ENCODE results near the gene CTLA4. TPM values are rescaled to one million over a fixed set of nuclear protein-coding genes. Genes with fewer than 3 reads are reported as not detected.

CTLA4 gene
- total and polyA plus RNA-seq, 2 of the 4 experiments (the other 2 are of a cell fraction): not detected

DNA sequence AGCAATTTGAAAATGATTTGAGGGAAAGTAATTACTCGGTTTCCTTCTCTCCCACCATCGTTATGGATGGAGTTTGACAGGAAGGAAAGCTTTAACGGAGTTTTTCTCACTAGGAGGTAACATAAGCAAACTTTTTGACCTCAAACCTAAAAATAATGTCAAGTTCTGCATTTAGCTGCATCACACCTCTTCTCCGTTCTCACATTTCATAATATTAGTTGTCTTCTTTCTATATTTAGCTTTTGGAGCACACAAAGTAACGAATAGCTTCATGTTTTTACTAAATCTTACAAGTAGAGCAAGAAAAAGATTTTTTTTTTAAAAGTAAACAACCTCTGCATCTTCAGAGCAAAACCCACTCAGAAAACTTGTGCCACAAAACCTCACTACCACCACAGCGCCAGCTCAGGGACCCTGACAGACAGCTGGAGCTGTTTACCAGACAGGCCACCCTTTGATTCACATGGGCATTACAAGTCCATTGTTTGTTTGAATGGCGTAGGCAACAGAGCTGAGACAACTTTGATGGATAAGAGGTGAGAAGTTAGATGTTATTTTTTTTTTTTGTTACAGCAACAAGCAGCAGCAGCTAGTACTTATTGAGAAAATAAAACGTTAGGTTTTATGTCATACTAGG lies 47.1 kb downstream of the CTLA4 start:
- POLR2A ChIA-PET (ENCODE audit: unreplicated experiment): no interaction called here
- H2BK5ac ChIP-seq (ENCODE audit: low read depth, low read length, poor library complexity, severe bottlenecking): no peak overlapping the region
- H2BK120ac ChIP-seq (ENCODE audit: low read depth, low read length): no peak overlapping the region
- no peaks in the 10 kb centered on the region for H3K9me1 ChIP-seq (ENCODE audit: insufficient read depth, low read length)
- no peak overlapping the region for H3K4me2 ChIP-seq (ENCODE audit: low read depth, low read length)
- CTCF ChIA-PET: interaction anchor here (0.7 kb wide), 2 partner anchors 11 to 243 kb away, joined by 3 to 4 read pairs; no protein-coding TSS in a partner anchor
- DNase-seq: no peak
- no peak for ATAC-seq (ENCODE audit: low read depth)
- no TSS peak for BruUV-seq (replicated peaks)
- H3K36me3 ChIP-seq (ENCODE audit: control insufficient read depth, insufficient read depth, low read length): no peaks in the 10 kb centered on the region
- H2BK15ac ChIP-seq (ENCODE audit: low read depth, low read length): no peak overlapping the region
- in situ Hi-C loops (cut with MboI; ENCODE audit: low sequenced_read_pairs): loop anchor here (25.0 kb wide), 1 partner anchor 1327 kb away; no protein-coding TSS in a partner anchor
- H2AK5ac ChIP-seq (ENCODE audit: low read depth, low read length): no peak overlapping the region
- H3K9ac ChIP-seq (ENCODE audit: low read depth, low read length): no peak overlapping the region
- no peak overlapping the region for H3K4me3 ChIP-seq (ENCODE audit: insufficient read depth, low read depth, low read length)
- H3K56ac ChIP-seq (ENCODE audit: extremely low read depth, insufficient read depth, low read length): no peak overlapping the region
- no peak overlapping the region for H3K4ac ChIP-seq (ENCODE audit: low read depth, low read length)
- H3K9me3 ChIP-seq (ENCODE audit: control insufficient read depth, insufficient read depth, low read length): no peaks in the 10 kb centered on the region
- no peaks in the 10 kb centered on the region for H3K4me1 ChIP-seq (ENCODE audit: control insufficient read depth, insufficient read depth, low read length)
- no peaks in the 10 kb centered on the region for H4K20me1 ChIP-seq (ENCODE audit: insufficient read depth, low read length)
- no peak overlapping the region for H3K27ac ChIP-seq (ENCODE audit: insufficient read depth, low read length)
- no peak overlapping the region for H2AFZ ChIP-seq (replicated peaks; ENCODE audit: low read length, poor library complexity)
- H4K8ac ChIP-seq (ENCODE audit: low read depth in 2 of 2, low read length in 2 of 2): no peak overlapping the region
- H3K14ac ChIP-seq (replicated peaks; ENCODE audit: low read depth, low read length): no peak overlapping the region
- H3K79me1 ChIP-seq (ENCODE audit: low read depth in 1 of 2, low read length in 2 of 2): no peaks in the 10 kb centered on the region
- H4K5ac ChIP-seq (ENCODE audit: low read depth, low read length): no peak overlapping the region
- no peak overlapping the region for H3K23ac ChIP-seq (ENCODE audit: low read depth, low read length)
- peaks cover 16% of the 10 kb centered on the region for H3K27me3 ChIP-seq (ENCODE audit: control insufficient read depth, insufficient read depth, low read length)
- no CpG with 5 or more reads among the region's 8 CpGs for WGBS, 2 experiments (ENCODE audit: extremely low coverage in 2 of 2, insufficient read length in 1 of 2)
- intact Hi-C loops (cut with micrococcal nuclease): no loop called here
- no peak for TF ChIP-seq CEBPB (IDR thresholded peaks at IDR 0.05; ENCODE audit: low read depth, low read length)
- no peak for TF ChIP-seq SMC3 (IDR thresholded peaks at IDR 0.05; ENCODE audit: low read depth, low read length)
- TF ChIP-seq NFE2L2 (IDR thresholded peaks at IDR 0.05; ENCODE audit: low read depth, low read length): no peak
- no peak for TF ChIP-seq CTCF (conservative IDR thresholded peaks at IDR 0.05; ENCODE audit: low read depth, low read length)
- TF ChIP-seq, protein P1, sequence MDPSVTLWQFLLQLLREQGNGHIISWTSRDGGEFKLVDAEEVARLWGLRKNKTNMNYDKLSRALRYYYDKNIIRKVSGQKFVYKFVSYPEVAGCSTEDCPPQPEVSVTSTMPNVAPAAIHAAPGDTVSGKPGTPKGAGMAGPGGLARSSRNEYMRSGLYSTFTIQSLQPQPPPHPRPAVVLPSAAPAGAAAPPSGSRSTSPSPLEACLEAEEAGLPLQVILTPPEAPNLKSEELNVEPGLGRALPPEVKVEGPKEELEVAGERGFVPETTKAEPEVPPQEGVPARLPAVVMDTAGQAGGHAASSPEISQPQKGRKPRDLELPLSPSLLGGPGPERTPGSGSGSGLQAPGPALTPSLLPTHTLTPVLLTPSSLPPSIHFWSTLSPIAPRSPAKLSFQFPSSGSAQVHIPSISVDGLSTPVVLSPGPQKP (IDR thresholded peaks at IDR 0.05; ENCODE audit: borderline replicate concordance, low read depth, low read length): no peak
- no peak for TF ChIP-seq BHLHE40 (IDR thresholded peaks at IDR 0.05; ENCODE audit: low read depth, low read length)
- no peak for TF ChIP-seq RCOR1 (IDR thresholded peaks at IDR 0.05; ENCODE audit: insufficient replicate concordance, low read length)
- TF ChIP-seq, protein P2, sequence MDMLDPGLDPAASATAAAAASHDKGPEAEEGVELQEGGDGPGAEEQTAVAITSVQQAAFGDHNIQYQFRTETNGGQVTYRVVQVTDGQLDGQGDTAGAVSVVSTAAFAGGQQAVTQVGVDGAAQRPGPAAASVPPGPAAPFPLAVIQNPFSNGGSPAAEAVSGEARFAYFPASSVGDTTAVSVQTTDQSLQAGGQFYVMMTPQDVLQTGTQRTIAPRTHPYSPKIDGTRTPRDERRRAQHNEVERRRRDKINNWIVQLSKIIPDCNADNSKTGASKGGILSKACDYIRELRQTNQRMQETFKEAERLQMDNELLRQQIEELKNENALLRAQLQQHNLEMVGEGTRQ (IDR thresholded peaks at IDR 0.05; ENCODE audit: low read depth, low read length): no peak
- no peak for TF ChIP-seq RFX5 (IDR thresholded peaks at IDR 0.05; ENCODE audit: low read depth, low read length)
- TF ChIP-seq RAD21 (IDR thresholded peaks at IDR 0.05; ENCODE audit: low read length): no peak
- no peak for TF ChIP-seq POLR2A (IDR thresholded peaks at IDR 0.05; ENCODE audit: low read depth, low read length)
- TF ChIP-seq MXI1 (IDR thresholded peaks at IDR 0.05; ENCODE audit: borderline replicate concordance, low read depth, low read length): no peak
- TF ChIP-seq CHD1 (IDR thresholded peaks at IDR 0.05; ENCODE audit: low read depth, low read length): no peak
- no peak for TF ChIP-seq MAFK (IDR thresholded peaks at IDR 0.05; ENCODE audit: low read depth, low read length)
- no peak for TF ChIP-seq MAZ (IDR thresholded peaks at IDR 0.05; ENCODE audit: borderline replicate concordance, low read depth, low read length)
- TF ChIP-seq FOS (IDR thresholded peaks at IDR 0.05; ENCODE audit: low read depth, low read length): no peak
- dilution Hi-C loops (cut with HindIII; ENCODE audit: low sequenced_read_pairs, unreplicated experiment): no loop called here
- no peak overlapping the region for H4K91ac ChIP-seq (ENCODE audit: insufficient read depth, low read depth, low read length)
- H3K18ac ChIP-seq (ENCODE audit: low read depth, low read length): no peak overlapping the region
- no peak overlapping the region for H2BK20ac ChIP-seq (ENCODE audit: low read depth, low read length)
- H2AK9ac ChIP-seq (replicated peaks; ENCODE audit: low read depth, low read length, poor library complexity): no peak overlapping the region
